ENCODE results near the gene CYP19A1.

Gene CYP19A1

DNA sequence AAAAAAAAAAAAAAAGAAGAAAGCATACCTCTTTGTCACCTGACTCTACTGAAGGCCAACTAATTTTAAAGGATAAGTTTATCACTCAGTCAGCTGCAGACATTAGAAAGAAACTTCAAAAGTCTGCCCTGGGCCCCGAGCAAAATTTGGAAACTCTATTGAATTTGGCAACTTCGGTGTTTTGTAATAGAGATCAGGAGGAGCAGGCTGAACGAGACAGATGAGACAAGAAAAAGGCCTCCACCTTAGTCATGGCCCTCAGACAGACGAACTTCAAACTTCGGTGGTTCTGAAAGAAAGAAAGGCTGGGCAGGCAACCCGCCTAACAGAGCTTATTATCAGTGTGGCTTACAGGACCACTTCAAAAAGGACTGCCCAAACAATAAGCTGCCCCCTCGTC, 21.6 kb upstream of the CYP19A1 start:
- DNase-seq (ENCODE audit: low spot score), result no peak

DNA sequence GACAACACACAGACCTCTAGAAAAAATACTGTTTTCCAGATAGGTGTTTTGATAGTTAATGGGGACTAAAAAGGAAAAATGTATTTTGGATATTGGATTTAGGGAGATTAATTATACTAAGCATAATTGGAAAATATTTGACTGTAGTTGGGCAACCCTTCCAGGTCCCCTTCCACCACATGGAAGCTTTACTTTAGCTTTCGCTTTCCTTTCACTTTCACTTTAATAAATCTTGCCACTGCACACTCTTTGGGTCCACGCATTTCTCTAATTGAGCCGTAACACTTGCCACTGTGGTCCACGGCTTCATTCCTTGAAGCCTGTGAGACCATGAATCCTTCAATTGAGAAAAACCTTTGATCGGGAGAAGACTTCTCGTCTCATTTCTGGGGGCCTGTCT, 18.6 kb upstream of the CYP19A1 start:
- no peak for DNase-seq (ENCODE audit: low spot score)

DNA sequence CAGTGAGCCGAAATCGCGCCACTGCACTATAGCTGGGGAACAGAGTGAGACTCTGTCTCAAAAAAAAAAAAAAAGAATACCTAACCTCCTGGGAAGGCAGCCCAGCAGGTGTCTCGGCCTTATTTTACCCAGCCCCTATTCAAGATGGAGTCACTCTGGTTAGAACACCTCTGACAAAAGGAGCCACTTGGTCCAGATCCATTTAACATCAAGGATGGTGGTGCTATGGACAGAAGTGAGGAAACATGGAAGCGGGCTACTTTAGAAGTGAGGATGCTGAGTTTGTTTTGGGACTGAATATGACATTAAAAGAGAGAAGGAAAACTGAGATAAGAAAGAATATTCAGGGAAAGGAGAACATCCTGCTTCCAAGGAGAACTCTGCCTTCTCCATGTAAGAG, 17.8 kb upstream of the CYP19A1 start:
- no peak for DNase-seq (ENCODE audit: low spot score)

DNA sequence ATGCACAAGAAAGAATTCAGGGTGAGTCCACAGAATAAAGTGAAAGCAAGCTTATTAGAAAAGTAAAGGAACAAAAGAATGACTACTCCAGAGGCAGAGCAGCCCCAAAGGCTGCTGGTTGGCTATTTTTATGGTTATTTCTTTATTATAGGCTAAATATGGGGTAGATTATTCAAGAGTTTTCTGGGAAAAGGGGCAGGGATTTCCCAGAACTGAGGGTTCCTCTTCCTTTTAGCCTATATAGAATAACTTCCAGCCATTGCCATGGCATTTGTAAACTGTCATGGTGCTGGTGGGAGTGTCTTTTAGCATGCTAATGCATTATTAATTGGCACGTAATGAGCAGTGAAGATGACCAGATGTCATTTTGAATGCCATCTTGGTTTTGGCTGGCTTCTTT, 16.7 kb upstream of the CYP19A1 start:
- no peak for DNase-seq (ENCODE audit: low spot score)

DNA sequence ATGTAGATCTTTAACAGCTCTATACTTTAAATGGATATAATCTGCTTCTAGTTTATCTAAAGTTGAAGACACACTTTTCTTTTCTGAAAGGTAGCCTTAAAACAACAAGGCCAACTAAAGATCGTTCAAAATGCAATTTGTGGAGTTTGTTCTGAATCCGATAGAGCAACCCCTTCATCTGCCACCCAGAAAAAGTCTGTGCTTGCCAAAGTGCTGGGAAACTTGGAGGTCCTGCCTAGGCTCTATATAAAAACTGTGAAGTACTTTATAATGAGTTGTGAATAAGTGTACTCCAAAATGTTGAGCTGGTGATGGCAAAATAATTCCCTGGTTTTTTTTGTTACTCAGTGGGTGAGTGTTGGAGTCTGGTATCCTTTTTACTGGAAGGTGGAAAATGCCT, 15.6 kb upstream of the CYP19A1 start:
- no peak for DNase-seq (ENCODE audit: low spot score)

DNA sequence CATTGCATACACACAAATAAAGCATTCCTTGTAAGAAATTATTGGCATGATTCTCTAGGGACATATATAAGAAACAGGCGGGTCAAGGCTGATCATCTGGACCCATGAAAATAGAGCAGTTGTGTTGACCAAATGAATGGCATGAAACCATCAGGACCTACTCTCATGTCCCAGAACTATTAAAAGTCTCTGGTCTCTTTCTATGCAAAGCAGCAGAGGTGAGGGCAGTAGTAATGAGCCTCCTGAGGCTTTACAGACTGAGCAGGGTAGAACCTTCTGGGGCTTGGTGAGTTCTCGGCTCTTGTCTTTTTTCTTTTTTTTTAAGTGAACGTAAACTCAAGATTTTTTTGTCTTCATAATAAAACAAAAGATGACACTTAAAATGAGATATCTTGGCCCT, 12.3 kb upstream of the CYP19A1 start:
- DNase-seq (ENCODE audit: low spot score), result no peak

DNA sequence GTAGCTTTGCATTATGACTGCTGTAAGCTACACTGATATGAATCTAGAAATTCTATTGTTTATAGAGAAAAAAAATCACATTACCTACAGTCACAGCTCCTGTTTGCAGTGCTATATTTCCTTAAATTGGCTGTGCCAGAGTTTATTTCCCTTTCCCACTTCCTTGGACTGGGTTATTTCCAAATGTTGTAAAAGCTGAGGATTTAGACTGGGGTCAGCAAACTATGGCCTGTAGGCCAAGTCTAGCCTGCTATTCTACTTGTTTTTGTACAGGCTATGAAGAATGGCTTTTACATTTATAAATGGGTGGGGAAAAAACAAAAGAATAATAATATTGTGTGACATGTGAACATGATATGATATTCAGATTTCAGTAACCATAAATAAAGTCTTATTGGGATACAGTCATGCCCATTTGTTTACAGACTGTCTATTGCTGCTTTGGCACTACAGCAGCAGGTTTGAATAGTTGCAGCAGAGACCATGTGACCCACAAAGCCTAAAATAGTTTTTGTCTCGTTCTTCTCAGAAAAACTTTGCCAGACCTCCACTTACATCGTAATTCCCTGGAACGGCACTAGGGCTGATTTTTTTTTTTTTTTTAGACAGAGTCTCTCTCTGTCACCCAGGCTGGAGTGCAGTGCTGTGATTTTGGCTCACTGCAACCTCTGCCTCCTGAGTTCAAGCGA, 10.9 kb upstream of the CYP19A1 start:
- no peak for DNase-seq (ENCODE audit: low spot score)

DNA sequence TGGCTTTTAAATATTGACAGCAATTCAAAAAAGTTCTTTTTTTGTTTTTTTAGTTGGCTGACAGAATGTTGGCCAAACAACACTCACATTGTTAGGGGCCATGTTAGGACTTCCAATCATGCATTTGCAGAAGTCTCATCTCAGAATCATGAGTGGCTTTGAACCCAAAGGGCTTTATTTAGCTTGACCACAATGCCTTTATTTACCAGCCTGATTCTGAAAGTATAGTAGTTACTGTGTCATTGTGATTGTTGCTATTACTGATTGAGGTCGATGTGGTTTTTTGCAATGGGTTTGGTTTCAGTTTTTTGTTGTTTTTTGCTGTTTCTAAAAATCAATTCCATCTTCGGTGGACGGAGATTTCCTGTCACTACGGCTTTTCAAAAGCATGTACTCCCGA, 10.3 kb upstream of the CYP19A1 start:
- DNase-seq (ENCODE audit: low spot score), result no peak

DNA sequence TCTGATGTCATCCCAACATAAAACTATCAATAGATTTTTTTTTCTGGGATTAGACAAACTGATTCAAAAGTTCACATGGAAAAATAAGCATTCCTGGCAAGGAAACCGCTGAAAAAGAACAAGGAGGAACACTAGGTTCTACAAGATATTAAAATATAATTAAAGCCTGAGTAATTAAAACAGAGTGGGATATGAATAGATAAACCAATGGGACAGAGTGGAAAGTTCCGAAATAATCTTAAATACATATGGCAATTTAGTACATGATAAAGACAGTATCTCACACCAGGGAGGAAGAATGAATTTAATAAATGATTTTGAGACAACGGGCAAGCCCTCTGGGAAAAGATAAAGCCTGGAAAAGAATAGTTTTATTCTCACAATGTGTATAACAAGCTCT, 7.7 kb upstream of the CYP19A1 start:
- DNase-seq (ENCODE audit: low spot score), result no peak

DNA sequence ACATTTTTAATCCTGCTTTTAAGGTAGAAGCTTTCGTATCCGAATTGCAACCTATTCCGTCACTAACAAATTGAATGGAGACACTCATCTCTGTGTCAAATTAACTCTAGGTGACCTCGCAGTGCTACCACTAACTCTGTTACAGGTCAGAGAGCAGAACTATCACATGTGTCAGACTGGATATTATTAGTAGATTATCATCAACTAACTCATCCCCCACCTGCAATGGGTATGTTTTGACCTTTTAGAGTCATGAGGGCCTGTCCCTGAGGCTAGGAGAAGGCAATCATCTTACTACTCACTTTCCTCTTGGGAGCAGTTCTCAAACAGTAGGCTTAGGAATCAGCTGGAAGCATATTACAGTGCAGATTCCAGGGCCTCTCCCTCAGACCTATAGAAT, 5.1 kb upstream of the CYP19A1 start:
- no peak for DNase-seq (ENCODE audit: low spot score)

DNA sequence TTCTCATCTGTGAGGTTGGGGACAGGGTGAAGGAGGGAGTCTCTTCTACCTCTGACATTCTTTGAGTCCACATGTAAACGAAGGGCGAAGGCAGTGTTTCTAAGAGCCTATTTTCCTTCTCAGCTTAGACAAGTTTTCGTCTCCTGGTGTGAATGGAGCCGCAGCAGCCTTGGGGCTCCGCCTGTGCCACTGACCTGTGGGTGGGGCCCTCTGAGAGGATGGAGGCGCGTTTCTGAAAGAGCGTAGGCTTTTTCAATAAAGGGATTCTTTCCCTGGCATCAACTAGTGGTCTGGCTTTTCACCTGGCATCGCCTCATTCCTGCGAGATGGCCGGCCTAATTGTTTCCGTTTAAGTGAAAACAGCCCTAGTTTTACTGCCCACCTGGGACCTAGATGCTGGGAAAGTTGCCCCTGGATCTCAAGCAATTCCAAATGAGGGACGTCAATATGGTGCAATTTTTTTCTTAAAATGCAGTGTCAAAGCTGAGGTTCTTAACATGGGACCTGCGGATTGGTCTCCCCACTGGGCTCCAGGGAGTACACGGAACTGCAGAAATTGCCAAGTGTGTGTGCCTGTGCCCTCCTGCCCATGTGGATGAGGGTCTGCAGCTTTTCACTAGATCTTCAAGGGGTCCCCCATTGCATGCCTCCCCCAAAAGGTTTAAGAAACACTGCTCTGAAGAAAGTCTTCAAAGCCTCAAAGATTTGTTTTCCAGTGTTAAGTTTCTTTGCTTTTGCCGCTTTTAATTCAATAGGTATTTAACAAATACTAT, 4.0 kb upstream of the CYP19A1 start:
- no peak for DNase-seq (ENCODE audit: low spot score)

DNA sequence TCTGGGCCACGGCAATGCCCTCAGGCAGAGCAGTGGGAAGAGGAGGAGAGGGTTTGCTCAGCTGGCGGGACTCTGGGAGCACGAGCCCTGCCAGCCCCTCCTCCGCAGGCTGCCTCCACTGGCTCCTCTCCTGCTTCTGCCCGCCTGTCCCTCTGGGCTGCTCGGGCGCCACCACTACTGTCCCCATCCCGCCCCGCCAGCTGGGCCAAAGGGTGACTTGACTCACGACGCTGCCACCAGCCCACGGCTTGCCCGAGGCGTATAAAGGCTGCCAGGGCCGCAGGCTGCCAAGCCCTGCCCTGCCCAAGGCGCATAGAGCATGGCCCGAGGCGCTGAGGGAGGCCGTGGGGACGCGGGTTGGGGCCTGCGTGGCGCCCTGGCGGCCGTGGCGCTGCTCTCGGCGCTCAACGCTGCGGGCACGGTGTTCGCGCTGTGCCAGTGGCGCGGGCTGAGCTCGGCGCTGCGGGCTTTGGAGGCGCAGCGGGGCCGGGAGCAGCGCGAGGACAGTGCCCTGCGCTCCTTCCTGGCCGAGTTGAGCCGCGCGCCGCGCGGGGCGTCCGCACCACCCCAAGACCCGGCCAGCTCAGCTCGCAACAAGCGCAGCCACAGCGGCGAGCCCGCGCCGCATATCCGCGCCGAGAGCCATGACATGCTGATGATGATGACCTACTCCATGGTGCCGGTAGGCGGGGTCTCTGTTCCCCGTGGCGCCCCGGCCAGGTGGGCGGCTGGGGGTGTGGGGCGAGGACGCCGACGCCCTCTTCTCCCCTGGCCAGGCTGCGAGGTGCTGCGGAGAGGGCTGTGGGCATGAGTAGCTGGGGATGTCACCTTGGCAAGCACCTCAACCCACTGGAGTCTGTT, 3.2 kb upstream of the CYP19A1 start, which contains the start of gene GLDN:
Gene GLDN, plus strand, starts transcription at position 290 of the 861 bp plus-strand sequence. Its CDS starts 30 bp downstream, at position 320.
- peak; percentile 71 for DNase-seq (ENCODE audit: low spot score)

DNA sequence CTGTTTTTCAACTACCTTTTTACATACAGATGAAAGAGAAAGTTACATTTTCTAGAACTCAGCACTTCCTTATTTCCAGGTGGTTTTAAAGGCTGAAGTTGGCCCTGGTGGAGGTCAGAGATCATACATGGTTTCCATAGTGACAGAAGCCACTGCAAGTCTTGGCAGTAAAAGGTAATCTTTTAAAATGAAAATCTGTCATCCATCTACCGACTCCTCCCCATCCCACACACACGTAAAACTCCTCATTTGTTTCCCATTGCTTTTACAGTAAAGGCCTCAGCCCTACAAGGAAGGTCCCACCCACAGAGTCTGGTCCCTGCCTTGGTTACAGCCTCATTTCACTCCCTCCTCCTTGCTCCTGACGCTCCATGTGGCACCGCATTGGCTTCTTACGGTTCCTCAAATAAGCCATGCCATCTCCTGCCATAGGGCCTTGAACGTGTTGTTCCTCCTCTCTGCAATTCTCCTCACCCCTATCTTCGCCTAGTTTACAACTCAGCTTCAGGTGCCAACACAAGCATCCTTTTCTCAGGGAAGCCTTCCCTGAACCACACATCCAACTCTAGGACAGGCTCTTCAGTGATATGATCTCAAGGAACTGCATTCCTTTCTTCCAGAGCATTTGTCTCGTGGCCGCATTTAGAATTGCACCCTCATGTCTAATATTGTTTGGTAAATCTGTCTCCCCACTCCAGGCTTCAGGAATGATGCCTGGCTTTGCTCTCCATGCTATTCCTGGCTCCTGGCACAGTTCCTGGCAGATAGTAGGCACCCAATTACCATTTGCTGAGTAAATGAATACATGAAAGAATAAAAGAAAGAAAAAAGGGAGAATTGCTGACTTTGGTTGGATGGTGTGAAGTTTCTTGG, 2.6 kb downstream of the CYP19A1 start:
- DNase-seq (ENCODE audit: low spot score), result no peak

DNA sequence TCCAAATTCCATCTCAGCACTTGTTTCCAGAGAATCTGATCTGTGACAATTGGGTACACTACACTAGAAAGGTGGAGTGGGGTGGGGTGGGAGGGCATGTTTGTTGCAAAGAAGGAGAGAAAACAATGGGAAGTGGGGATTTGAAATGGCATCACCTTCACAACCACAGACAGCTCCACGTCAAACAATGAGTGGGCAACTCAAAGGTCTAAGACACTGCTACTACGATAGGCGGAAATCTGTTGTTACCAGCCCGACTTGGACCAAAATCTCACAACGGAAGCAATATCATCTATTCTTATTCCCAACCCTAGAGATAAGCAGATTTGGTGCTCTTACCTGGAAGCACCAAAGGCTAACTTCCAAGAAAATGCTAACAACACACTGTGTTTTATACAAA, 3.3 kb downstream of the CYP19A1 start:
- no peak for DNase-seq (ENCODE audit: low spot score)

DNA sequence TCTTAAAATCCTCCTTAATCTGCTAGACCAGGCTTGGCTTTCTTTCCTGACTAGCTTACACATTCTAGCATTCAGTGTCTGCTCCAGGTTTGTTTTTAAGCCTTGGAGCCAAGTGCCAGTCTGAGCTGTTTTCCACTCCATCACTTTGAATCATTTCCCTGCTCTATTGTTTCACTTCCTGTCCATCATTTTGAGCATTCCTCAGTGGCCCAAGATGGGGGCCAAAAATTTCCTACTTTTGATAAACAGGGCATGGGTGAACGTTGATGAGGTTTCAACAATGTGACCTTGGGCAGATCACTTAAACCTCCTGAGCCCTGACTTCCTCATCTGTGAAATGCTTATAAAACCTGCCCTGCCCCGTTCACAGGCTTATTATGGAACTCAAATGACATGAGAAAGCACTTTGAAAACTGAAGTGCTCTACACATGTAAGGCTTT, 4.4 kb downstream of the CYP19A1 start:
- no peak for DNase-seq (ENCODE audit: low spot score)

DNA sequence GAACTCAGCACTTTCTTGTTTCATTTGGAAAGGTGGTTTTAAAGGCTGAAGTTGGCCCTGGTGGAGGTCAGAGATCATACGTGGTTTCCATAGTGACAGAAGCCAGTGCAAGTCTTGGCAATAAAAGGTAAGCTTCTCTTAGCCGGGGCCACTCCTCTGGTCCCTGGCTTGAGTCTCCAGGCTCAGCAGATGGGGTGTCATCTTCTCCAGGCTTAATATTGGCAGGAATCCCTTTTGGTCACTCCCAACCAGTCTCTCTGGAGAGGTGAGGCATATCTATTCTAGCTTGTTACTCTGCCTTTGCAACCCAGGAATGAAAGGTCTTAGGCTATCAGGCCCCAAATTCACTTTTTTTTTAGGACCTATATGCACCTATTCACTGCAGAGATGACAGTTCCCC, 4.8 kb downstream of the CYP19A1 start:
- no peak for DNase-seq (ENCODE audit: low spot score)

DNA sequence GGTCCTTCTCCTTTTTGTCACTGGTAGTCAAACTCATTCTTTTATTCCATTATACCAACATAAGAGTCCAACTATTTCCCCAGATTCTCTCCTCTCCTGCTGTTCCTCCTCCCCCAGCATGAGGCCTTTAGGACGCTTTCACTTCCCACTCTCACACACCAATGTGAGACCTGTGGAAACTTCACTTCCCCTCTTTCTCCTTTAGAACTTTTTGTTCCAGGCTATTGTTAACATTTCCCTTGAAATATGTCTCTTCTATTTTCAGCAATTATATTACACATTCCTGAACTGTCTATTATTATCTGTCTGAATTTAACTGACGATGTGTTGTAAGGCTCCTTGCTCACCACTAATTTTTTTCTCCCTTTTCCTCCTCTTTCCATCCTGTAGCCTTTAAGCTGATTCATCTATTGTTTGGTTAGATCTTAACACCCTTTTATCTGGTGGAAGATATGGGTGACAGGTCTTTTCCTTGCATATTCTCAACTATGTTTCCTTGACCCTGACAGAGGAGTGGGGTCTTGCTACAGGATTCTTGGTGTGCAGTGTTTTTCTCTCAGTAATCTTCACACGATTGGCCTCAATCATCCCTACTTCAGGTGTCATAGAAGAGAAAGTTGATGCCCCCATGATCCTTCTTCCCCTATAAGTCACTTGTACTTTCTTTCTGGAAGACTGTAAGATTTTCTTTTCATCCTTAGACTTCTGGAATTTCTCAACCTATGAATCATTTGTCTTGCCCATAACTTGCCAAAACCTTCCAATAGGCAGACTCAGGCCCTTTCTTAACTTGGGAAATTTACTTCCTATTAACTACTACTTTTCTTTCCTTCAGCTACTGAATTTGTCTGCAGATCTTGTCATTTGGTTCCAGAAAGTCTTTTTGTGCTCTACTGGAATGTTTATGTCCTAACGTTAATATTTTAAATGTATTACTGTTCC, 5.9 kb downstream of the CYP19A1 start:
- no peak for DNase-seq (ENCODE audit: low spot score)

DNA sequence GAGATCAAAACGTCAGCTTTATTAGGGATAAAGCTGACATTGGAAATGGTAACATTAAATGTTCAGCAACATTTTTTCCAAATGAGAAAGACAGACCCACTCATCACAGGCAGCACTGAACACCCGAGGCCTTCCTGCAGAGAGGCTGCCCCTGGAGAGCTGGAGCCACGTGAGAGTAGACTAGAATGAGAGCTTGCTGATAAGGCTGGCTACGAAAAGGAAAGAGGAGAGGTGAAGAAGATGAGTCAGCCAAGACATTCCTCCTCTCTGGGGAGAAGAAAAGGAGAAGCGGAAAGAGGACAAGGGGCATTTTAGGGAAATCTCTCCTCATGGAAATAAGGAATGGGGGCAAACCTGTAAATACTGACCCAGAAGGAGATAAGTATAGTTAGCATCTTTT, 7.3 kb downstream of the CYP19A1 start:
- no peak for DNase-seq (ENCODE audit: low spot score)

DNA sequence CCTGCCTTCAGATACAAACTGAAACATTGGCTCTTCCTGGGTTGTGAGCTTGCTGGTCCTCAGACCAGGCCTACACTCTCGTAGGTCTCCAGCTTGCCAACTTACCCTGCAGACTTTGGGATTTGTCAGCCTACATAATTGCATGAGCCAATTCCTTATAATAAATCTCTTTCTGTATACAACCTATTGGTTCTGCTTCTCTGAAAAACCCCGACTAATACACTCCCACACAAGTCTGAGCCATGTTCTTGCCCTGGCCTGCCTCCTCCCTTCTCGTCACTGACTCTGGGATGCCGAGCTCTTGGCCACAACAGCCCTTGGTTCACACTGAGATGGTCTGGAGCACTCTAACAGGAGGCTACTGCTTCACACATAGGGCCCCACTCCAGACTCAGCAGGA, 9.5 kb downstream of the CYP19A1 start:
- no peak for DNase-seq (ENCODE audit: low spot score)

DNA sequence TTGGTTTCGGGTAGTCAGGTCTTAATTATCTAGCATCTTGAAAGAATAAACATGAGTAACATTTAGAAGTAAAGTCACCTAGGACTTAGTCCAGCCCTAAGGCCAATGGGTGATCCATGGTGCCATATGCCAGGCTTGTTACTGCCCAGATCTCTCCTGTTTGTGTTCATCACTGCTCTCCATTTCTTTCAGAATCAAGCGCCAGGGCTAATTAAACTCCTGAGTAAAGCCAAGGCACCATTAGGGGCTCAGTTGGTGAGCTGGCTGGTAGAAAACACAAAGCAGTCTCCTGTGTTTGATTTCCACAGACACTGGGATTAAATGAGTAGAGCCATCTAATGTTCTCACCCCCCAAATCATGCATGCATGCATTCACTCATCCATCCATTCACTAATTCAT, 11.3 kb downstream of the CYP19A1 start:
- no peak for DNase-seq (ENCODE audit: low spot score)

DNA sequence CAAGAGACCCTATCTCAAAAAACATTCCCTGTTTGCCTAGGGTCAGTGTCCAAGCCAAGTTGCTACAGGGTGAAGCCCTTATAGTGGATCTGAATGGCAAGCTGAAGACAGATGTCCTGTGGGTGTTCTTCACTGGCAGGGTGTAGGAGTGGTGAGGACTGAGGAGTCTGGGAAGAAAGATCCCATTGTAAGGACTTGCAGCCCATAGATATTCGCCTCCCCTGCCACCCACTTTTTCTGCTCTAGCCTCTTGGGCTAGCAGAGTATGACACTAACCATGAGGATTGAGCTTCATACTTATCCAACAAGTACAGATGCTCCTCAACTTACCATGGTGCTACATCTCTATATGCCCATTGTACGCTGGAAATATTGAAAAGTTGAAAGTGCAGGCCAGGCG, 13.2 kb downstream of the CYP19A1 start:
- DNase-seq (ENCODE audit: low spot score), result no peak

Data from iPS-NIHi11 (cell line).